Stimulated activated CD4-positive, alpha-beta T cell treated with anti-CD3 and anti-CD28 coated beads, Interleukin-2, amount 100 ng/mL, for 24 hours (primary cell): ENCODE measurements around the gene THSD7B.

ENCODE experiments used
- DNase-seq, 2 donors: peaks; one replicate each; pipeline ENCODE4 v3.0.0-alpha.2; 2020

The THSD7B gene

GRCh38 chr2:136809998-136810397 lies 44.7 kb downstream of the THSD7B start:
- DNase-seq: no peak

- DNase-seq: no peak
These were observed 53.5 kb downstream of the THSD7B start for GRCh38 chr2:136818839-136819238.

- no peak for DNase-seq
These were observed 57.9 kb downstream of the THSD7B start for GRCh38 chr2:136823291-136823690.

GRCh38 chr2:136828162-136828561 lies 62.8 kb downstream of the THSD7B start:
- DNase-seq: no peak

- DNase-seq: no peak
These were observed 63.4 kb downstream of the THSD7B start for GRCh38 chr2:136828774-136829173.

GRCh38 chr2:136844546-136844945 lies 79.2 kb downstream of the THSD7B start:
- no peak for DNase-seq

GRCh38 chr2:136858656-136859055 lies 93.3 kb downstream of the THSD7B start:
- no peak for DNase-seq

GRCh38 chr2:136860443-136860958 lies 95.2 kb downstream of the THSD7B start:
- no peak for DNase-seq

GRCh38 chr2:136863468-136863867 lies 98.1 kb downstream of the THSD7B start:
- DNase-seq: no peak

GRCh38 chr2:136863874-136864273 lies 98.5 kb downstream of the THSD7B start:
- DNase-seq: no peak

- no peak for DNase-seq
These were observed 106.1 kb downstream of the THSD7B start for GRCh38 chr2:136871424-136871823.

GRCh38 chr2:136874258-136874657 lies 108.9 kb downstream of the THSD7B start:
- no peak for DNase-seq

GRCh38 chr2:136891100-136891499 lies 125.8 kb downstream of the THSD7B start:
- no peak for DNase-seq

GRCh38 chr2:136894007-136894634 lies 128.8 kb downstream of the THSD7B start:
- no peak for DNase-seq

- DNase-seq: no peak
These were observed 136.4 kb downstream of the THSD7B start for GRCh38 chr2:136901732-136902131.

GRCh38 chr2:136905779-136906178 lies 140.4 kb downstream of the THSD7B start:
- no peak for DNase-seq

- DNase-seq: no peak
These were observed 144.4 kb downstream of the THSD7B start for GRCh38 chr2:136909777-136910176.

- DNase-seq: no peak
These were observed 150.8 kb downstream of the THSD7B start for GRCh38 chr2:136916131-136916530.

GRCh38 chr2:136917411-136917881 lies 152.1 kb downstream of the THSD7B start:
- DNase-seq: no peak

- no peak for DNase-seq
These were observed 154.3 kb downstream of the THSD7B start for GRCh38 chr2:136919682-136920081.

- DNase-seq: no peak
These were observed 155.4 kb downstream of the THSD7B start for GRCh38 chr2:136920652-136921333.

GRCh38 chr2:136927156-136927555 lies 161.8 kb downstream of the THSD7B start:
- DNase-seq: no peak

- no peak for DNase-seq
These were observed 164.2 kb downstream of the THSD7B start for GRCh38 chr2:136929531-136929930.

- DNase-seq: no peak
These were observed 167.4 kb downstream of the THSD7B start for GRCh38 chr2:136932700-136933099.
